Neural cell (in vitro differentiated cells): Measurements from ENCODE around the gene GPATCH2L. TPM values are rescaled to one million over a fixed set of nuclear protein-coding genes. Genes with fewer than 3 reads are reported as not detected.

ENCODE experiments used
- H2AFZ ChIP-seq: fragments of 200-600, 300-800 bp; sonication (generic), shearing (Covaris generic); 2 replicates; pipeline ENCODE4 v1.6.0; 2014; ENCODE audit warnings: low read depth, mild to moderate bottlenecking, antibody characterized with exemption, low read length, moderate library complexity
- H3F3A ChIP-seq: fragments of 200-600 bp; shearing (Covaris generic); 2 replicates; pipeline ENCODE4 v1.6.1; 2016; ENCODE audit warnings: mild to moderate bottlenecking, moderate library complexity, mixed read lengths, antibody characterized with exemption, low read length; ENCODE audit not compliant: insufficient read depth, poor library complexity, severe bottlenecking
- H3K27ac ChIP-seq: fragments of 200-600, 300-800 bp; sonication (generic), shearing (Covaris generic); 2 replicates; pipeline ENCODE4 v1.5.1; 2014; ENCODE audit warnings: mild to moderate bottlenecking, low read length, moderate library complexity
- H3K27me3 ChIP-seq: fragments of 300-800, 200-600 bp; sonication (generic), shearing (Covaris generic); 2 replicates; pipeline ENCODE4 v1.6.0; 2014; ENCODE audit warnings: mild to moderate bottlenecking, low read depth, low read length, moderate library complexity; ENCODE audit not compliant: insufficient read depth
- H3K36me3 ChIP-seq: fragments of 300-800, 200-600 bp; sonication (generic), shearing (Covaris generic); 2 replicates; pipeline ENCODE4 v1.5.1; 2014; ENCODE audit warnings: mild to moderate bottlenecking, antibody characterized with exemption, low read length, moderate library complexity; ENCODE audit not compliant: insufficient read depth
- H3K4me2 ChIP-seq: fragments of 300-800, 200-600 bp; sonication (generic), shearing (Covaris generic); 2 replicates; pipeline ENCODE4 v1.6.0; 2014; ENCODE audit warnings: mild to moderate bottlenecking, low read length
- H3K4me3 ChIP-seq: fragments of 300-800, 200-600 bp; sonication (generic), shearing (Covaris generic); 2 replicates; pipeline ENCODE4 v1.5.1; 2014; ENCODE audit warnings: mild to moderate bottlenecking, low read length, moderate library complexity
- H3K79me2 ChIP-seq: fragments of 200-600 bp; shearing (Covaris generic); replicated peaks from 2 replicates; pipeline ENCODE4 v1.6.0; 2014; ENCODE audit warnings: mild to moderate bottlenecking, low read length, moderate library complexity; ENCODE audit not compliant: insufficient read depth
- H3K9ac ChIP-seq: fragments of 300-800, 200-600 bp; sonication (generic), shearing (Covaris generic); 2 replicates; pipeline ENCODE4 v1.6.1; 2016; ENCODE audit warnings: mild to moderate bottlenecking, low read length, mixed read lengths
- H3K9me2 ChIP-seq: fragments of 200-600 bp; shearing (Covaris generic); 2 replicates; pipeline ENCODE4 v1.6.1; 2016; ENCODE audit warnings: mild to moderate bottlenecking, low read length, mixed read lengths; ENCODE audit not compliant: insufficient read depth
- H3K9me3 ChIP-seq: fragments of 200-600, 300-800 bp; sonication (generic), shearing (Covaris generic); 2 replicates; pipeline ENCODE4 v1.6.1; 2016; ENCODE audit warnings: mild to moderate bottlenecking, mixed run types, low read length, moderate library complexity, mixed read lengths
- H4K20me1 ChIP-seq: fragments of 200-600 bp; shearing (Covaris generic); 2 replicates; pipeline ENCODE4 v1.6.1; 2016; ENCODE audit warnings: mild to moderate bottlenecking, mixed run types; ENCODE audit not compliant: insufficient read depth
- CTCF ChIP-seq: fragments of 450-650 bp; IDR thresholded peaks from 2 replicates; pipeline ENCODE4 v1.5.1; 2014; ENCODE audit warnings: antibody characterized with exemption, mild to moderate bottlenecking, moderate library complexity; ENCODE audit not compliant: poor library complexity, severe bottlenecking
- EP300 ChIP-seq: fragments of 450-650 bp; conservative IDR thresholded peaks from 2 replicates; pipeline ENCODE4 v1.6.1; 2014; ENCODE audit warnings: antibody characterized with exemption, mild to moderate bottlenecking, moderate library complexity; ENCODE audit not compliant: poor library complexity, severe bottlenecking
- EZH2 ChIP-seq: fragments of 200-600, 300-800 bp; shearing (Covaris generic), sonication (generic); IDR thresholded peaks from 2 replicates; pipeline ENCODE4 v1.6.1; 2014; ENCODE audit warnings: antibody characterized with exemption, low read length, borderline replicate concordance, mild to moderate bottlenecking; ENCODE audit not compliant: insufficient read depth, poor library complexity, severe bottlenecking
- MXI1 ChIP-seq: fragments of 450-650 bp; conservative IDR thresholded peaks from 2 replicates; pipeline ENCODE4 v1.6.1; 2014; ENCODE audit warnings: antibody characterized with exemption, mild to moderate bottlenecking; ENCODE audit not compliant: poor library complexity, severe bottlenecking
- POLR2AphosphoS5 ChIP-seq: IDR thresholded peaks from 2 replicates; pipeline ENCODE4 v1.6.1; 2012
- RAD21 ChIP-seq: fragments of 450-650 bp; conservative IDR thresholded peaks from 2 replicates; pipeline ENCODE4 v1.6.1; 2014; ENCODE audit warnings: antibody characterized with exemption, mild to moderate bottlenecking, moderate library complexity
- REST ChIP-seq: IDR thresholded peaks from 2 replicates; pipeline ENCODE4 v1.6.1; 2012; ENCODE audit warnings: borderline replicate concordance
- SMC3 ChIP-seq: fragments of 450-650 bp; conservative IDR thresholded peaks from 2 replicates; pipeline ENCODE4 v1.6.1; 2014; ENCODE audit warnings: antibody characterized with exemption, mild to moderate bottlenecking, moderate library complexity; ENCODE audit not compliant: poor library complexity
- TAF1 ChIP-seq: IDR thresholded peaks from 2 replicates; pipeline ENCODE4 v1.6.1; 2012; ENCODE audit warnings: low read depth
- polyA plus RNA-seq: library from polyadenylated mRNA; depleted of rRNA; stranded (reverse); fragments of >200 nt; gene quantifications from 2 replicates; pipeline ENCODE4 v1.2.3, GENCODE V29; 2014

GPATCH2L gene
- polyA plus RNA-seq, 1 donor from 2014 or later, result 49.6 TPM

DNA sequence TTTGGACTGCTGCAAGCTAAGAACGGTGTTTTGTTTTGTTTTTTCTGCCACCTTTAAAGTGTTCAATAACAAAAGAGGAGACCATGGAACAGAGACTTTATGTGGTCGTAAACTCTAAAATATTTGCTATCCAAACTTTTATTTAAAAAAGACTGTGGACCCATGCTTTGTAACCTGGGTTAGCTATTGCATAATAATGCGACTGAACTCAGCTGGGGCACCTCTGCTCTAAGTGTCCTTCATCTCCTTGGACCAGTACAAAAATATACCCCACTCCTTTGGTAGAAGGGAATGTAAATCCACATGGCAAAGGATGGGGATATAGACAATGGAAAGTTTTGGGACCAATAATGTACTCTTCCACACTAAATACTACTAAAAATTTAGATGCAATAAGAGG is 65.5 kb downstream of the GPATCH2L start:
- no peak overlapping the region for H3K9ac ChIP-seq
- H3K9me2 ChIP-seq, result no peaks in the 10 kb centered on the region
- no peaks in the 10 kb centered on the region for H3F3A ChIP-seq
- no peaks in the 10 kb centered on the region for H4K20me1 ChIP-seq
- H3K79me2 ChIP-seq, result no peaks in the 10 kb centered on the region
- H3K27me3 ChIP-seq, result no peaks in the 10 kb centered on the region
- TF ChIP-seq EZH2, result no peak
- TF ChIP-seq POLR2AphosphoS5, result no peak
- no peak for TF ChIP-seq REST
- TF ChIP-seq RAD21, result no peak
- TF ChIP-seq EP300, result no peak
- no peak for TF ChIP-seq TAF1
- TF ChIP-seq CTCF, result no peak
- no peak for TF ChIP-seq SMC3
- TF ChIP-seq MXI1, result no peak
- peaks cover 3% of the 10 kb centered on the region for H3K9me3 ChIP-seq
- no peak overlapping the region for H2AFZ ChIP-seq
- no peak overlapping the region for H3K4me2 ChIP-seq
- H3K27ac ChIP-seq, result no peak overlapping the region
- no peaks in the 10 kb centered on the region for H3K36me3 ChIP-seq
- no peak overlapping the region for H3K4me3 ChIP-seq

DNA sequence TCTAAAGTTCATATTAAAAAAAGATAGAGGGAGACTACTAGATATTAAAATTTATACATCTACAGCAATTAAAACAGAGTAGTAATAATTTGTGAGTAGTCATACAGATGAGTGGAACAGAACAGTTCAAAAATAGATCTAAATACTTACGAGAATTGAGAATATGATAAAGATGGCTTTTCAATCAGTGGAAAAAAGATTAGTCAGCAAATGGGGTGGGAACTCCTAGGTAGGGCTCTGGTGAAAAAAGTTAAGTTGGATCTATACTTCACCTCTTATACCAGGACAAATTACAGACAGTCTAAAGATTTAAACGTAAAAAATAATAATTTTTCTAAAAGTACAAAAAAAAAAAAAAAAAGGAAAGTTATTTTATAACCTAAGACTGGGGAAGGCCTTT is 66.9 kb downstream of the GPATCH2L start:
- H3F3A ChIP-seq, result no peaks in the 10 kb centered on the region
- no peaks in the 10 kb centered on the region for H3K27me3 ChIP-seq
- no peaks in the 10 kb centered on the region for H4K20me1 ChIP-seq
- H2AFZ ChIP-seq, result no peak overlapping the region
- peaks cover 3% of the 10 kb centered on the region for H3K9me3 ChIP-seq
- H3K27ac ChIP-seq, result no peak overlapping the region
- H3K79me2 ChIP-seq, result no peaks in the 10 kb centered on the region
- no peaks in the 10 kb centered on the region for H3K36me3 ChIP-seq
- no peak overlapping the region for H3K4me2 ChIP-seq
- no peaks in the 10 kb centered on the region for H3K9me2 ChIP-seq
- no peak overlapping the region for H3K9ac ChIP-seq
- no peak overlapping the region for H3K4me3 ChIP-seq
- TF ChIP-seq POLR2AphosphoS5 (no peak), EP300 (no peak), TAF1 (no peak), SMC3 (no peak), REST (no peak), MXI1 (no peak), EZH2 (no peak)
